Measurements from ENCODE around the gene PRPF40B. TPM values are rescaled to one million over a fixed set of nuclear protein-coding genes. Genes with fewer than 3 reads are reported as not detected.

Gene PRPF40B
- total RNA-seq, 1 experiment from 2014 or later, result 33.3 TPM

DNA sequence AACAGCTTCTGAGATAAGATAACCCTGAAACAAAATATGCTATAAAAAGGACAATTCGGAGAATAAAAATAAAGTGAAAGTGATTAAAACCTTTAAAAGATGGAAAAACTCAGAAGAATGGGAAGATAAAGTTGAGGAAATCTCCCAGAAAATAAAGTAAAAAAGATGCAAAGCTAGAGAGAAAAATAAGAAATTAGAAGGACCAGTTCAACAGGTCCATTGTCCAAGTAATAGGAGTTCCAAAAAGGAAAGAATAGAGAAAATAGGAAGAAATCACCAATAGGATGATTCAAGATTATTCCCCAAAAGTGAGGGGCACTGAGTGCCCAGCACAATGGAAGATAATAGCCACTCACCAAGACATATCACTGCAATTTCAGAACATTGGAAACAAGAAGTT lies 4.8 kb upstream of the PRPF40B start:
- no peaks in the 10 kb centered on the region for H3K27me3 ChIP-seq (replicated peaks; ENCODE audit: control insufficient read depth, insufficient read depth, low read length)
- H3K36me3 ChIP-seq (ENCODE audit: control insufficient read depth, insufficient read depth, low read length), result no peaks in the 10 kb centered on the region
- intact Hi-C loops (cut with micrococcal nuclease; ENCODE audit: unreplicated experiment), result no loop called here
- Mint-ChIP-seq H3K27me3 (ENCODE audit: insufficient read depth, unreplicated experiment) (no peaks in the 10 kb centered on the region), H3K36me3 (ENCODE audit: insufficient read depth, unreplicated experiment) (peaks cover 7% of the 10 kb centered on the region), H3K9me3 (ENCODE audit: unreplicated experiment) (no peaks in the 10 kb centered on the region), H3K4me3 (ENCODE audit: unreplicated experiment) (peak overlapping the region; percentile 33), H3K4me1 (ENCODE audit: low read depth, unreplicated experiment) (peaks cover 38% of the 10 kb centered on the region), H3K27ac (ENCODE audit: unreplicated experiment) (peak overlapping the region; percentile 58)
- BruUV-seq (replicated peaks), result no TSS peak
- ChIA-PET CTCF (interaction anchor here (0.8 to 2.4 kb wide), 3 partner anchors 11 to 65 kb away, joined by 3 to 20 read pairs (median 3); no protein-coding TSS in a partner anchor), POLR2A (interaction anchor here (0.8 to 2.4 kb wide), 2 partner anchors 123 to 253 kb away, joined by 4 to 13 read pairs; partner anchors contain the start of gene TMBIM6)
- DNase-seq, result no peak
- peaks cover 47% of the 10 kb centered on the region for H3K4me1 ChIP-seq
- TF ChIP-seq CTCF (IDR thresholded peaks at IDR 0.05; ENCODE audit: insufficient read depth in 1 of 2, low read depth in 1 of 2, low read length in 1 of 2, severe bottlenecking in 1 of 2, unreplicated experiment in 1 of 2), result no peak
- H3K9me3 ChIP-seq, result peaks cover 4% of the 10 kb centered on the region; the same call in 1 of the 2 replicates
- no peak overlapping the region for H3K4me3 ChIP-seq (ENCODE audit: low read depth, low read length)

DNA sequence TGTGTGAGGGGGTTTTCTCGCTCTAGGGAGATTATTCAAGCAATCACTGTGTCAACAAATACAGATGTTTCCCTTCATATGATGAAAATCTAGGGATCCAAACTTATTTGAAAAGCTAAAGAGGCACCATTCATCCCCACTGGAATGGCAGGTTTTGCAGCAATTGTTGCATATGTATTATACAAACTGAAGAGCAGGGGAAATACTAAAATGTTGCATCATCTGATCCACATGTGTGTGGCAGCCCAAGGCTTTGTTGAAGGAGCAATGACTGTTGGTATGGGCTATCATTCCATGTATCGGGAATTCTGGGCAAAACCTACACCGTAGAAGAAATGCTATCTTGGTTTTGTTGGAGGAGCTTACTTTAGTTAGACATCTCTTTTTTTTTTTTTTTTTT lies 4.1 kb upstream of the PRPF40B start:
- no TSS peak for BruUV-seq (replicated peaks)
- CTCF ChIA-PET, result interaction anchor here (0.7 to 2.4 kb wide), 8 partner anchors 11 to 288 kb away, joined by 3 to 20 read pairs (median 3); partner anchors contain the start of gene TMBIM6
- peaks cover 42% of the 10 kb centered on the region for H3K4me1 Mint-ChIP-seq (ENCODE audit: low read depth, unreplicated experiment)
- peak in 1 of 2 experiments; percentile 68 for DNase-seq
- H3K4me3 Mint-ChIP-seq (ENCODE audit: unreplicated experiment), result no peak overlapping the region
- H3K9me3 ChIP-seq, result peaks cover 4% of the 10 kb centered on the region; the same call in 1 of the 2 replicates
- peaks cover 47% of the 10 kb centered on the region for H3K4me1 ChIP-seq
- peak overlapping the region; percentile 58 for H3K27ac Mint-ChIP-seq (ENCODE audit: unreplicated experiment)
- H3K9me3 Mint-ChIP-seq (ENCODE audit: unreplicated experiment), result no peaks in the 10 kb centered on the region
- no peak overlapping the region for H3K4me3 ChIP-seq (ENCODE audit: low read depth, low read length)
- no peaks in the 10 kb centered on the region for H3K27me3 Mint-ChIP-seq (ENCODE audit: insufficient read depth, unreplicated experiment)
- no peak for TF ChIP-seq CTCF (IDR thresholded peaks at IDR 0.05; ENCODE audit: insufficient read depth in 1 of 2, low read depth in 1 of 2, low read length in 1 of 2, severe bottlenecking in 1 of 2, unreplicated experiment in 1 of 2)
- no peaks in the 10 kb centered on the region for H3K27me3 ChIP-seq (replicated peaks; ENCODE audit: control insufficient read depth, insufficient read depth, low read length)
- no peaks in the 10 kb centered on the region for H3K36me3 ChIP-seq (ENCODE audit: control insufficient read depth, insufficient read depth, low read length)
- peaks cover 4% of the 10 kb centered on the region for H3K36me3 Mint-ChIP-seq (ENCODE audit: insufficient read depth, unreplicated experiment)
- POLR2A ChIA-PET, result interaction anchor here (0.5 to 2.4 kb wide), 3 partner anchors 60 to 314 kb away, joined by 4 to 13 read pairs (median 11); partner anchors contain the start of gene TMBIM6
- intact Hi-C loops (cut with micrococcal nuclease; ENCODE audit: unreplicated experiment), result no loop called here

DNA sequence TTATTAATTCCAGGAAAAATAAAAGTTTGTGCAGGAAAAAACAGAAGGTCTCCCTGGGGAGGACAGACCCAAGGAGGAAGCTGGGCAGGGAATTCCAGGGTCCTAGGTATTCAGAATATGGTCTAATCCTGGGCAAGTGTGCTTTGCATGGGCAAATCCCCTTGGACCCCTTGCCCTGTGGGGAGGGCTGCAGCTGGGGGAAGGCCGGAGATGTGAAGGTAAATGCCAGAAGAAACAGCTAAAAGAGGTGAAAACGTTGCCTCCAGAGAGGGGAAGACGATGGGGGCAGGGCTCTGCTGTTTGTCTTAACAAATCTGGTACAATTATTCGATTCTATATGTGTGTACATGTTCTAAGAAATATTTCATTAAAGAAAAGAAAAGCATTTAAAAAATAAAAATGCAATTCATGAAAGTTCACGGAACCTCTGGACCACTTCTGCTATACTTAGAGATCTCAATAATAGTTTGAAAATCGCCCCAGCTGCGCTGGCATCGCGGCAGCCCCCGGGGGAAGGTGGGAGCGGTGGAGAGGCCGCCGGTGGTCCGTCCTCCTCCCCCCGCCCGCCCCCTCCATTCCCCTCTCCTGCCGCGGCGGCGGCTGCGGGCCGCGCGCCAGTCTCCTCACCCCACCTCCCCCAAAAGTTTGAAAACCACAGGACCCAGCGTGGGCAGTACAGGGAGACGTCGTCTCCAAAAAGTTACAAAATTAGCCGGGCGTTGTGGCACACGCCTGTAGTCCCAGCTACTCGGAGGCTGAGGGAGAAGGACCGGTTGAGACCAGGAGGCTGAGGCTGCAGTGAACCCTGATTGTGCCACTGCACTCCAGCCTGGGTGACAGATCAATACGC lies 1.5 kb upstream of the PRPF40B start:
- DNase-seq, result peak; percentile 31 to 32
- H3K27me3 ChIP-seq (replicated peaks; ENCODE audit: control insufficient read depth, insufficient read depth, low read length), result no peaks in the 10 kb centered on the region
- no TSS peak for BruUV-seq (replicated peaks)
- H3K4me3 Mint-ChIP-seq (ENCODE audit: unreplicated experiment), result peak overlapping the region; percentile 82
- H3K36me3 ChIP-seq (ENCODE audit: control insufficient read depth, insufficient read depth, low read length), result no peaks in the 10 kb centered on the region
- H3K9me3 Mint-ChIP-seq (ENCODE audit: unreplicated experiment), result no peaks in the 10 kb centered on the region
- ChIA-PET POLR2A (interaction anchor here (0.6 to 2.3 kb wide), 6 partner anchors 20 to 357 kb away, joined by 3 to 15 read pairs (median 5); partner anchors contain the start of genes SPATS2, TMBIM6, TROAP and TUBA1C), CTCF (interaction anchor here (0.7 to 2.5 kb wide), 6 partner anchors 10 to 656 kb away, joined by 3 to 35 read pairs (median 4); no protein-coding TSS in a partner anchor)
- H3K36me3 Mint-ChIP-seq (ENCODE audit: insufficient read depth, unreplicated experiment), result no peaks in the 10 kb centered on the region
- peaks cover 41% of the 10 kb centered on the region for H3K4me1 Mint-ChIP-seq (ENCODE audit: low read depth, unreplicated experiment)
- TF ChIP-seq CTCF (IDR thresholded peaks at IDR 0.05; ENCODE audit: insufficient read depth in 1 of 2, low read depth in 1 of 2, low read length in 1 of 2, severe bottlenecking in 1 of 2, unreplicated experiment in 1 of 2), result no peak
- H3K9me3 ChIP-seq, result no peaks in the 10 kb centered on the region
- peak overlapping the region; percentile 77 for H3K27ac Mint-ChIP-seq (ENCODE audit: unreplicated experiment)
- peak overlapping the region; percentile 66 for H3K4me3 ChIP-seq (ENCODE audit: low read depth, low read length)
- H3K27me3 Mint-ChIP-seq (ENCODE audit: insufficient read depth, unreplicated experiment), result no peaks in the 10 kb centered on the region
- peaks cover 43% of the 10 kb centered on the region for H3K4me1 ChIP-seq
- intact Hi-C loops (cut with micrococcal nuclease; ENCODE audit: unreplicated experiment), result loop anchor here (1.0 to 2.0 kb wide), 2 partner anchors 10 to 263 kb away; no protein-coding TSS in a partner anchor
